ENCODE results near the gene UBE2L3. TPM values are rescaled to one million over a fixed set of nuclear protein-coding genes. Genes with fewer than 3 reads are reported as not detected.

UBE2L3 gene
- total and polyA plus RNA-seq, 4 donors, result 37.2 to 63.0 (median 44.0) TPM

- peak overlapping the region in 1 of 2 donors; percentile 55 for H3K27ac ChIP-seq (ENCODE audit: low read depth in 1 of 2, low read length in 1 of 2)
- H3K27me3 ChIP-seq (ENCODE audit: control insufficient read depth in 3 of 3, insufficient read depth in 3 of 3, low read length in 2 of 3), result no peaks in the 10 kb centered on the region
- TF ChIP-seq CTCF (IDR thresholded peaks at IDR 0.05; ENCODE audit: control extremely low read depth, extremely low read depth), result no peak
- H3K36me3 ChIP-seq (ENCODE audit: control insufficient read depth in 4 of 4, insufficient read depth in 4 of 4, low read length in 4 of 4), result peaks cover 0 to 9% (median 0%) of the 10 kb centered on the region in 4 donors
- H3K4me3 ChIP-seq, result peak overlapping the region; percentile 93
- H3K9me3 ChIP-seq (ENCODE audit: control insufficient read depth in 4 of 4, insufficient read depth in 3 of 4, low read length in 3 of 4), result no peaks in the 10 kb centered on the region
- WGBS, 2 donors, result 71 to 73% methylated on average over 74 of the region's 74 CpGs
- no peak overlapping the region for H3K9ac ChIP-seq (ENCODE audit: insufficient read depth in 1 of 2, low read length in 2 of 2)
- H3K4me1 ChIP-seq (ENCODE audit: control insufficient read depth in 5 of 5, insufficient read depth in 5 of 5, low read length in 5 of 5), result peaks cover 0 to 13% (median 8%) of the 10 kb centered on the region in 5 donors
- DNase-seq (no peak), ATAC-seq (ENCODE audit: insufficient read depth, low FRiP score) (no peak)
Measured at GRCh38 chr22:21628386-21629254, 61.1 kb downstream of the UBE2L3 start.

DNA sequence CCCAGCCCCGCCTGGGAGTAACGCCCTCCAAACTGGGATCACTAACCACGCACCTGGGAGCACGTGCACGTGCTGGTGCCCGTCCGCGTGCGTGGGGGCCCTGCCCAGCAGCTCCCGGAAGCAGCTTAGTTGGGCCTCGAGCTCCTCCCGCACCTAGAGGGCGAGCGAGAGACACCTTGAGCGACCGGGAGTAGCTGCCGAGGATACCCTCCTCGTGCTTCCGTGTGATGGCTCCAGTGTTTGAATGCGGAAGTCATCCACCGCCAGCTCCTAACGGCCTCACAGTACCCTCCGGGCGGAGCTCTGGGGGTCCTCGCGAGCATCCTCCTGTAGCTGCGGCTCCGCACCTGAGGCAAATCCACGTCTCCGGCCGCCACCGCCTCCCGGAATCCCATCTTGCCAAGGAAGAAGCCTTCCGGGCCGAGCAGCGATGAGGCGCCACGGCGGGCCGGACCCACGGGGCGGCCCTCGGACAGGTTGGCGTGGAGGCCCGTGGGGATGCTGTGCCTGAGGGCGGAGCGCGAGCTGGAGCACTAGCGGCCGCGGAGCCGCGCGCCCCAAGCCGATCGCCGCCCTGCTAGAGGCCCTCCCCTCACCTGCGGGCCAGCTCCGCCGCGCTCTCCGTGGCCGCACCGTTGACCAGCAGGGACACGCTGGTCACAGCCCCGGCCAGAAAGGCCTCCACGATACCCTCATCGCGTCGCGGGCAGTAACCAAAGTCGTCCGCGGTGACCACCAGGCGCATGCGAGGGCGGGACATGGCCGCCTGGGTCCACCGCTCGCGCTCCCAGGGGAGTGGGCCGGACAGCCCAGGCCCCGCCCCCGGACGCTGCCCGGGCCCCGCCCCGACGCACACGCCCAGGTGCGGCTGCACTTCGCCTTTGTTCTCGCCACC is 62.0 kb downstream of the UBE2L3 start, which contains the start of gene YDJC:
TSS of gene YDJC (minus strand) at position 768 of the 895 bp plus-strand sequence. CDS start at position 760, 8 bp downstream.
- ATAC-seq (ENCODE audit: insufficient read depth, low FRiP score) (peak; percentile 97), DNase-seq (peak; percentile 89 to 94 (median 93))
- peak; percentile 44 for TF ChIP-seq CTCF (IDR thresholded peaks at IDR 0.05; ENCODE audit: control extremely low read depth, extremely low read depth)
- H3K27ac ChIP-seq (ENCODE audit: low read depth in 1 of 2, low read length in 1 of 2), result peak within 1 kb of the TSS; percentile 42 to 93
- H3K4me3 ChIP-seq, result peak within 1 kb of the TSS; percentile 93
- H3K36me3 ChIP-seq (ENCODE audit: control insufficient read depth in 4 of 4, insufficient read depth in 4 of 4, low read length in 4 of 4), result peaks cover 0 to 7% (median 0%) of the 10 kb centered on the region in 4 donors
- 1% methylated on average over 79 to 93 of the region's 93 CpGs for WGBS, 2 donors
- H3K9ac ChIP-seq (ENCODE audit: insufficient read depth in 1 of 2, low read length in 2 of 2), result peak within 1 kb of the TSS in 1 of 2 donors; percentile 25
- no peaks in the 10 kb centered on the region for H3K9me3 ChIP-seq (ENCODE audit: control insufficient read depth in 4 of 4, insufficient read depth in 3 of 4, low read length in 3 of 4)
- H3K4me1 ChIP-seq (ENCODE audit: control insufficient read depth in 5 of 5, insufficient read depth in 5 of 5, low read length in 5 of 5), result peaks cover 0 to 8% (median 6%) of the 10 kb centered on the region in 5 donors
- no peaks in the 10 kb centered on the region for H3K27me3 ChIP-seq (ENCODE audit: control insufficient read depth in 3 of 3, insufficient read depth in 3 of 3, low read length in 2 of 3)

GRCh38 chr22:21631025-21631424 is 63.5 kb downstream of the UBE2L3 start:
- WGBS, 2 donors, result 89 to 95% methylated on average over 4 of the region's 4 CpGs
- no peak overlapping the region for H3K4me3 ChIP-seq
- no peak for TF ChIP-seq CTCF (IDR thresholded peaks at IDR 0.05; ENCODE audit: control extremely low read depth, extremely low read depth)
- peaks cover 0 to 8% (median 4%) of the 10 kb centered on the region in 5 donors for H3K4me1 ChIP-seq (ENCODE audit: control insufficient read depth in 5 of 5, insufficient read depth in 5 of 5, low read length in 5 of 5)
- no peak overlapping the region for H3K27ac ChIP-seq (ENCODE audit: low read depth in 1 of 2, low read length in 1 of 2)
- peaks cover 0 to 3% (median 0%) of the 10 kb centered on the region in 4 donors for H3K36me3 ChIP-seq (ENCODE audit: control insufficient read depth in 4 of 4, insufficient read depth in 4 of 4, low read length in 4 of 4)
- H3K9ac ChIP-seq (ENCODE audit: insufficient read depth in 1 of 2, low read length in 2 of 2), result no peak overlapping the region
- DNase-seq (no peak), ATAC-seq (ENCODE audit: insufficient read depth, low FRiP score) (no peak)
- no peaks in the 10 kb centered on the region for H3K9me3 ChIP-seq (ENCODE audit: control insufficient read depth in 4 of 4, insufficient read depth in 3 of 4, low read length in 3 of 4)
- no peaks in the 10 kb centered on the region for H3K27me3 ChIP-seq (ENCODE audit: control insufficient read depth in 3 of 3, insufficient read depth in 3 of 3, low read length in 2 of 3)

All from lung (tissue), 12 donors.